Measurements from ENCODE around the gene SLC12A5.
A peak's percentile ranks its signal among the peaks of the same experiment; 100 is the strongest.
"Not testable (repeated sequence)": the region's sequence is repeated elsewhere in the genome, so short reads cannot be mapped to it uniquely, and the experiment has no call there.

Gene SLC12A5

DNA sequence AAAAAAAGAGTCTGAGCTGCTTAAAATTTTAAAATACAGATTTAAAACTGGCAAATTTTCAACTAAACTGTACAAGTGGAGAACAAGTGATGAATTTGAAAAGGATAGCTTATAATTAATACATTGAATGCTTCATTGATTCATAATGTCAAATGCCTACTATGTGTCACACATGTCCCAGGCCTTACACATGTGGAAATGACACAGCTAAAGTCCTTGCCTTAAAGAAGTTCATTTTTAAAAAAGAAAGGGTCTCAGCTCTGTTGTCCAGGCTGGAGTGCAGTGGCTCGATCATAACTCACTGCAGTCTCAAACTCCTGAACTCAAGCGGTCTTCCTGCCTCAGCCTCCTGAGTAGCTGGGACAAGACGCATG, 55.8 kb downstream of the SLC12A5 start:
- no peak for DNase-seq

DNA sequence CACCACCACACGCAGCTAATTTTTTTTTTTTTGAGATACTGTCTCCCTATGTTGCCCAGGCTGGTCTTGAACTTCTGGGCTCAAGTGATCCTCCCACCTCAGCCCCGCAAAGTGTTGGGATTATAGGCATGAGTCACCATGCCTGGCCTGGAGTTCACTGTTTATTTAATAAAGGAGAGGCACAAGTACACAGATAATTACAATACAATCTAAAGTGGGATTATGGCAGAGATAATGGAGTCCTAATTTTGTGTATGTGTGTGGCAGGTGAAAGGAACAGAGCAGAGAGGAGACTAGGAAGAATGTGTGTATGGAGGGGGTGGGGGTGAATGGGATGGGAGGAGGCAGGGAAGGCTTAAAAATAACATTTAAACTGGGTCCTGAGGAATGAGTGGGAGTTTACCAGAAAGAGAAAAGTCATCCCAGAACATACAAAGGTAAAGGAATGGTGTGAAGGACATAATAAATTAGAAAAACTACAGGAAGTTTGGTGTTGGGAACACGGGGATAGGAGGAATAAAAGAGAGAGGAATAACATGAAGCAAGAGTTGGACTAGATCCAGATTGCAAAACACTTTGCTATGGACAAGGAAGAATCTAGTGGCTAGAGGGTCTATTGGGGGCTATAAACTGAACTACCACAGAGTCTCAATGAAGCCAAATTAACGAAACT, 56.3 kb downstream of the SLC12A5 start:
- DNase-seq: no peak

DNA sequence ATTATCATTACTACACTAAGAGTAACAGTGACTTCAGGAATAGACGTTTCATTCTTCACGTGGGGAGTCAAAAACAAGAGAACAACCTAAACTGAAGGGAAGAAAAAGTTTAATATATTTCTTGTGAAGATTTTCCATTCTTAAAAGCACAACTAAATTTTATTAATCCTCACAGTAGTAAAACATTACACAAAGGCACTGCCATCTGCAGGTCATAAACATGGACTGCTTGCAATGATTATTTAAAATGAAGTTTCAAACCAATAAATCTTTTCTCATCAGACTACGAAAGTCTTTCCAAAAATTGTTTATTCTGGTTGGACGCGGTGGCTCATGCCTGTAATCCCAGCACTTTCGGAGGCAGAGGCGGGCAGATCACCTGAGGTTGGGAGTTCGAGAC, 58.1 kb downstream of the SLC12A5 start:
- no peak for DNase-seq

DNA sequence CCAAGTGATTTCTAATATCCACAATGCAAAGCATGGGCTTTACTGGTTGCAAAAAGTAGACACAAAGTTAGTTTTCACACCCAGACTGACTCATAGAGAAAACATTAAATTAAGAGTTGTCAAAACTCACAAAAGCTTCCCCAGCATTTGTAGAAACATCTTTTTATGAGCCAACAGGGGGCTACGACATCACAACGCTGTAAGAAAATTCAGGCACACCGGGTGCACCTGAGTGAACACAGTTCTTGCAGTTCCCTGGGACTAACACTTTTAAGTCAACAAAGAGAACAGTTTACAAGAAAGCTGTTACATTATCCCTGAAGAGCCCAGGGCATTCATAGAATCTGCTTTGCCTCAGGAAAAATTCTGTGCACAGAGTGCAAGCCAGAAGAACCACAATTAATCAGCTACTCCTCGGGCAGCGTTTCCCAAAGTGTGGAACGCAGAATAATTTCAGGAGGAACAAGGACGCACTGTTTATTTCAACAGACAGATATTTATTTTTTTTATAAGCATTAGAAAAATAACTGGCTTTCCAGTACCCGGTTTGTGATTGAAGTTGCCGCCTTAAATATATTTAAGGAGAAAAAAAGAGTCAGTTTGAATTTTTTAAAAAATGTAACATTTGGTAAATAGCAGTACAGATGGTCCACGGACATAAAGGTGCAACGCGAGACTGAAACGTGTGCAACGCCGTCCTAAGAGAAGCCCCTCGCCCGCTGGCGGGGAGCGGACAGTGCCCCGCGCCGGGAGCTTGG, 59.6 kb downstream of the SLC12A5 start:
- no peak for DNase-seq

DNA sequence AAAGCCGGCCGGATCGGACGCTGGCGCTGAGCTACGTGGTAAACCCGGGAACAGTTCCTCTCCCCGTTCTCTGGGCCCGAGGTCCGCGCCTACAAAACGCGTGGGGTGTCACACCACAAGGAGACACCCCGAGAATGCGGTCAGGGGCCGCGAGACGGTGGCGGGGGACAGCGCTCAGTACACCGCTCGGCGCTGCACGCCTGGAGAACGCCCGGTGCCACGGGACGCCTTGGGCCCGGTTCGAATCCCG, 60.1 kb downstream of the SLC12A5 start:
- peak in 1 of 2 donors; percentile 62 for DNase-seq

DNA sequence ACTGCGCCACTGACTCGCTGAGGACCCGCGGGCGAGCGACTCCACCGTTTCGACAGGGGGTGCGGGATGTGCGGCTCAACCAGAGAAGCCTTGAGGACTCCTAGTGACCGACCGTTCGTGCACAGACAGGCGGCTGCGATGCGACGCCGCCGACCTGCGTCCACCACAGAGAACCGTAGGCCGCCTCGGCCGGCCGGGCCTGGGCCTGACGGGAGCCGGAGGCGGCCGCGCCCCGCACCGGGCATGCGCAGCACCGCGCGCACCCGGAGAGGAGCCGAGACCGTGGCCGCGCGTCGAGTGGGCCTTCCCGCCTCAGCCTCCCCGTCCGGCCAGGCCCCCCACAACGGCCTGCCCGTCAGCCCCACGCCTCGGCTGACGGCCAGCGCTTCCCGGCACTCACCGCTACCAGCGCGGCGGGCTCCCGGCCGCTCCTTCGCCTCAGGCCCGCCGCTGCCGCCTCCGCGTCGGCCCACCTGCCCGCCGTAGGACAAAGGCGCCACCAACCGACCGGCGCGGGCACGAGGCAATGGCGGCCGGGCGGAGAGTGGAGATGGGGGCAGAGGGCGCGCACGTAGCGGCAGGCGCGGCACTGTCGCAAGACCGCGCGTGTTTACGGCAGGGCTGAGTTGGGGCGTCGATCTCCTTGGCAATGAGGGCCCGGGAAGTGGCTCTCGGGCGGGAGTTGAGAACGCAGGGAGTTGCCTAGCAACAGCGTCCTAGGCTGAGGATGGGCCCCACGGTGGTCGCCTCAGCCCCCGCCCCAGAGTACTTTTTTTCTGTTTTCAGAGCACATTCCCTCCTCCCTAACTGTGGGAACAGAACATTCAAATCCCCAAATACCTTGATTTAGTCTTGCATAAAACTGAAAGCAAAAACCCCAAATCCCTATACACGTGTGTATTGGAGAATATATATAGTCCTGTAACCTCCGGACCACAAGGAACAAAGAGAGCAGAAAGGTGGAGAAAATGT, 60.7 kb downstream of the SLC12A5 start, which contains the start of gene NCOA5:
Gene NCOA5, minus strand, starts transcription at position 546 of the 972 bp plus-strand sequence. CDS start 10,538 bp downstream, outside the sequence.
- peak; percentile 91 for DNase-seq

DNA sequence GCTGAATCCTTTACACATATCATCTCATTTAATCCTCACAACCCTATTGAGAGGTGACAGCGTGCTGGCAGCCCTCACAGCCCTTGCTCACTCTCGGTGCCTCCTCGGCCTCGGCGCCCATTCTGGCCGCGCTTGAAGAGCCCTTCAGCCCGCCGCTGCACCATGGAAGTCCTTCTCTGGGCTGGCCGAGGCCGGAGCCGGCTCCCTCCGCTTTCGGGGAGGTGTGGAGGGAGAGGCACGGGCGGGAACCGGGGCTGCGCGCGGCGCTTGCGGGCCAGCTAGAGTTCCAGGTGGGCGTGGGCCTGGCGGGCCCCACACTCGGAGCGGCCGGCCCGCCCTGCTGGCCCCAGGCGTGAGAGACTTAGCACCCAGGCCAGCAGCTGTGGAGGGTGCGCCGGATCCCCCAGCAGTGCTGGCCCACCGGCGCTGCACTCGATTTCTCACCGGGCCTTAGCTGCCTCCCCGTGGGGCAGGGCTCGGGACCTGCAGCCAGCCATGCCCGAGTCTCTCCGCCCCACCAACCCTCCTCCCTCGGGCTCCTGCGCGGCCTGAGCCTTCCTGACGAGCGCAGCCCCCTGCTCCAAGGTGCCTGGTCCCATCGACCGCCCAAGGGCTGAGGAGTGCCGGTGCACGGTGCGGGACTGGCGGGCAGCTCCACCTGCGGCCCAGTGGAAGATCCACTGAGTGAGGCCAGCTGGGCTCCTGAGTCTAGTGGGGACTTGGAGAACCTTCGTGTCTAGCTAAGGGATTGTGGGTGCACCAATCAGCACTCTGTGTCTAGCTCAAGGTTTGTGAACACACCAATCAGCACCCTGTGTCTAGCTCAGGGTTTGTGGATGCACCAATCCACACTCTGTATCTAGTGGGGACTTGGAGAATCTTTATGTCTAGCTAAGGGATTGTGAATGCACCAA, 62.9 kb downstream of the SLC12A5 start:
- DNase-seq: not testable (repeated sequence)

DNA sequence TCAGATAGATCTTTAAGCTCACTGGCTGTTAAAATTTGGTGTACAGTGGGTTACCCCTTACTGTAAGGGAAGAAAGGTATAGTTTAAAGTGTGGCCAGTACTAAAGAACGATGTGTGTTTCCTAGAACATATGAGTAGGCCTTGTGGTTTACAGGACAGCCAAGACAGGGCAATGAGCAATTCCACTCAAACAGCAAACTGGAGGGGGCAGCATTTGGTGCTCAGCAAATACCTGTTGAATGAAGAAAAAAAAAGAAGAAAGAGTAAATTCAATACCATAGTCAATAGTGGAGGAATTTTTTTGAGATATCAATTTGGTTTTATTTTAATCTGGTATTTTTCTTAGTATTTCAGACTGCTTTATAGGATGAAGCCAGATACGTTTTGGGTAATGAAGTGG, 64.5 kb downstream of the SLC12A5 start:
- no peak for DNase-seq

DNA sequence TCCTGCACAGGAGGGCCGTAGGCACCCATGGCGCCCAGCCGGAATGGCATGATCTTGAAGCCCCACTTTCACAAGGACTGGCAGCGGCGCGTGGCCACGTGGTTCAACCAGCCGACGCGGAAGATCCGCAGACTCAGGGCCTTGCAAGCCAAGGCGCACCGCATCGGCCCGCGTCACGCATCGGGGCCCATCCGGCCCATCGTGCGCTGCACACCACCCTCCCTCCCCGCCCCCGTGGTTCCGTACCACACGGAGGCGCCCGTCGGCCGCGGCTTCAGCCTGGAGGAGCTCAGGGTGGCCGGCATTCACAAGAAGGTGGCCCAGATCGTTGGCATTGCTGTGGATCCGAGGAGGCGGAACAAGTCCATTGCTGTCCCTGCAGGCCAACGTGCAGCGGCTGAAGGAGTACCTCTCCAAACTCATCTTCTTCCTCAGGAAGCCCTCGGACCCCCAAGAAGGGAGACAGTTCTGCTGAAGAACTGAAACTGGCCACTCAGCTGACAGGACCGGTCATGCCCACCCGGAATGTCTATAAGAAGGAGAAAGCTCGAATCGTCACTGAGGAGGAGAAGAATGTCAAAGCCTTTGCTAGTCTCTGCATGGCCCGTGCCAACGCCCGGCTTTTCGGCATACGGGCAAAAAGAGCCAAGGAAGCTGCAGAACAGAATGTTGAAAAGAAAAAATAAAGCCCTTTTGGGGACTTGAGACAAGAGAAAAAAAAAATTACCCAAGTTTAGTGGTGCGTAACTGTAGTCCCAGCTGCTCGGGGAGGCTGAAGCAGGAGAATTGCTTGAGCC, 70.7 kb downstream of the SLC12A5 start:
- no peak for DNase-seq

DNA sequence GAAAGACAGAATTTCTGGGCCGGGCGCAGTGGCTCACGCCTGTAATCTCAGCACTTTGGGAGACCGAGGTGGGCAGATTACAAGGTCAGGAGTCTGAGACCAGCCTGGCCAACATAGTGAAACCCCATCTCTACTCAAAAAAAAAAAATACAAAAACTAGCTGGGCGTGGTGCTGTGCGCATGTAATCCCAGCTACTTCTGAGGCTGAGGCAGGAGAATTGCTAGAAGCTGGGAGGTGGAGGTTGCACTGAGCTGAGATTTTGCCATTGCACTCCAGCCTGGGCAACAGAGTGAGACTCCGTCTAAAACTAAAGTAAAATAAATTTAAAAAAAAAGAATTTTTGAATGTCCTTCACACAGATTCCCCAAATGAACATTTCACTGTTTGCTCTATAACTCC, 71.4 kb downstream of the SLC12A5 start:
- DNase-seq: not testable (repeated sequence)

DNA sequence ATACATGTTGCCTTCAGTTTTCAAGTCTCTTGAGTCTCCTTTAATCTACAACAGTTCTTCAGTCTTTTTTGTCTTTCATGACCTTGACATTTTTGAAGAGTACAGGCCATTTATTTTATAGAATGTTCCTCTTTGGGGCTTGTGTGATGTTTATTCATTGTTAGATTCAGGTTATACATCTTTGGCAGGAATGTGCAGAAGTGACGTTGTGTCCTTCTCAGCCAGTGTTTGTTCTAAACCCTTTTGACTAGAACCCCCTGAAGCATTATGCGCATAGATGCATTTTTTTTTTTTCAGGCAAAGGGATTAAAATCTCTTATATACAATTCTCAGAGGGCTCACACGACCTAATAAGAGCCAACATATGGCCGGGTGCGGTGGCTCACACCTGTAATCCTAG, 72.0 kb downstream of the SLC12A5 start:
- no peak for DNase-seq

DNA sequence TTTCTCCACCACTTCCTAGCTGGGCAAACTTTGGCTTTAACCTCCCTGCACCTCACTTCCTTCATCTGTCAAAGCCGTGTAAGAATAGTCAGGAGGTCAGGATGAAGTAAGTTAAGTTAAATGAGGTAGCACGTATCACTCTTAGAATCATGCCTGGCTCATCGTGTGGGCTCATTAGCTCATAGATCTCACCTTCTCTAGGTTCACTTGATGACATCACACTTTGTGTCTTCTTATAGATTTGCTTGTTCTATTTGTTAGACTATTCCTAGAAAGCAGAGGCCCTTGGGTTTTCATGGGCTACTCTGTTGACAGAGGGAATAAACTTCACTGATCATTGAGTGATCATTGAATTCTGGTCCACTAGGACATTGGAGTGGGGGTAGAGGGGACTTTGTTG, 72.9 kb downstream of the SLC12A5 start:
- DNase-seq: no peak

DNA sequence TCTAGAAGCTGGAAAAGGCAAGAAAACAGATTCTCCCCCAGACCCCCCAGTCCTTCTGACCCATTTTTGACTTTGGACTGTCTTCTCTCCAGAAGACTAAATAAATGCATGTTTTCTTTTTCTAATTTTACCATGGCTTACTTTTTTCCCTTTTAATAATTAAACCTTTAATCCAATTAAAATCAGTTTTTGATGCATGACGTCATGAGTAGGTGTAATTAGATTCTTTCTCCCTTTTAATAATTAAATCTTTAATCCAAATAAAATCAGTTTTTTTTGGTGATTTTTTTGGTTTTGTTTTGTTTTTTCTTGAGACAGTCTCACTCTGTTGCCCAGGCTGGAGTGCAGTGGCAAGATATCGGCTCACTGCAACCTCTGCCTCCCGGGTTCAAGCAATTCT, 73.9 kb downstream of the SLC12A5 start:
- no peak for DNase-seq

DNA sequence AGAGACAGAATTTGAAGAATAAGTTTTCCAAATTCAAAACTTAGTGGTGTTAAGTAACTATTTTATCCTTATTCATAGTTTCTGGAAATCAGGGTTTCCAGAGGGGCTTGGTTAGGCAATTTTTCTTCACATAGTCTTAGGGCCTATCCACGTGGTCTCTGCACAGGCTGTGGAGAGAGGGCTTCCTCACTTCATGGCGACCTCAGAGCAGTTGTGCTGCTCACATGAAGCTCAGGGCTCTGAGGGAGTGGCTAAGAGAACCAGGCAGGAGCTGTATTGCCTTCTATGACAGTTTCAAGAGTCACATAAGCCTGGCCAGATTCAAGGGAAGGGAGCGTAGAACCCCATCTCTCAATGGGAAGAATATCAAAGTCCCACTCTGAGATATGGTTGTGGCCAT, 75.2 kb downstream of the SLC12A5 start:
- no peak for DNase-seq

DNA sequence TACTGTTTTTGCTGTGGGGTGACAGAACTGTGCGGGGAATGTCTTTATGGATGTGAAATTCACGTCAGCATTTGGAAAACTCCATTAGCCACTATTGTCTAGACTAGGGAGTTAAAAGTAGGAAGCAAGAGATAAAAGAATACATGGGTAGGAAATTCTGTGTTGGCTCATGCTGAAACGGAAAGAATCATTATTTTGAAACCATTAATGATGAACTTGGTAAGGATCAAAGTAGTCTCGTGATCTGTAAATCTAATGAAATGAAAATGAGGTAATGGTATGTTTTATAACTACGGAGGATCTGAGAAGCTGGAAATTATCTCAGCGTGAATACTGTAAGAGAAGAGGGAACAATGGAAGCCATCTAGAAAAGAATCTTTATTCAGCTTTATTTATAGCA, 78.0 kb downstream of the SLC12A5 start:
- DNase-seq: no peak

DNA sequence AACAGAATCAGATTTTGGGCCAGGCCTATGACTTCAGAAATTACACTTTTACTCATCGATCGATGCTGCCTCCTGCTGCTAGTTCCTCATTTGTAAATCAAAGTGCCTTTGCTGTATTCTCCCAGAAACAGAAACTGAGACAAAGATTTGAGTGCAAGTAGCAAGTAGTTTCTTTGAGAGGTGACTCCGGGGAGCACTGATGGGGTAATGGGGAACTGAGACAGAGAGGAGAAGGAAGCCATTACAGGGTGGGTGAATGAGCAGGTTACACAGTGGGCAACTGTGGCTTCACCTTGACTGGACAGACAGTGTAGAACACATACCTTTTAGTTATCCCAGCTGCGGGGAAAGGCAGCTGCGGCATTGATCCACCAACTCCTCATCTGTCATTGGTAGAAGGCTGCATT, 79.4 kb downstream of the SLC12A5 start:
- no peak for DNase-seq

DNA sequence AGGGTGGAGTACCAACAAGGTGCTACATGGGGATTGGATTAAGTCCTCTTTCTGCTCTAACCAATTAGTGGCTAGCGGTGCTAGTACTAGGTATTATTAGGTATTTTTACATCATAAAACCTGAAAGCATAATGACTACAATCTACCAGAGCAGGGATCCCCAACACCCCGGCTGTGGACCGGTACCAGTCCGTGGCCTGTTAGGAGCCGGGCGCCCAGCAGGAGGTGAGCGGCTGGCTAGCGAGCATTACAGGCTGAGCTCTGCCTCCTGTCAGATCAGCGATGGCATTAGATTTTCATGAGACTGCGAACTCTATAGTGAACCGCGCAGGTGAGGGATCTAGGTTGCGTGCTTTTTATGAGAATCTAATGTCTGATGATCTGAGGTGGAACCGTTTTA, 80.0 kb downstream of the SLC12A5 start:
- DNase-seq: no peak
